NCI-H69 (cell line): ENCODE results near the gene TOGARAM2.

Experiments
- DNase-seq: peaks from one replicate; lab custom pipeline; 2025; lab: John Stamatoyannopoulos, UW

Gene TOGARAM2

GRCh38 chr2:29053670-29054400 lies 72.7 kb downstream of the TOGARAM2 start:
- peak; percentile 17 for DNase-seq

GRCh38 chr2:29054430-29054829 lies 73.3 kb downstream of the TOGARAM2 start:
- DNase-seq = no peak

GRCh38 chr2:29055601-29056000 lies 74.5 kb downstream of the TOGARAM2 start:
- no peak for DNase-seq

- no peak for DNase-seq
Measured at GRCh38 chr2:29056452-29056851, 75.4 kb downstream of the TOGARAM2 start.

GRCh38 chr2:29057006-29057405 lies 75.9 kb downstream of the TOGARAM2 start:
- DNase-seq = no peak

GRCh38 chr2:29059624-29060023 lies 78.5 kb downstream of the TOGARAM2 start:
- peak; percentile 13 for DNase-seq

- DNase-seq = no peak
Measured at GRCh38 chr2:29060441-29060840, 79.3 kb downstream of the TOGARAM2 start.

GRCh38 chr2:29061176-29061575 lies 80.1 kb downstream of the TOGARAM2 start:
- DNase-seq = no peak

- DNase-seq = peak; percentile 7
Measured at GRCh38 chr2:29061616-29062015, 80.5 kb downstream of the TOGARAM2 start.

- no peak for DNase-seq
Measured at GRCh38 chr2:29062371-29062770, 81.3 kb downstream of the TOGARAM2 start.

- DNase-seq = no peak
Measured at GRCh38 chr2:29063056-29063455, 82.0 kb downstream of the TOGARAM2 start.

- DNase-seq = peak; percentile 28
Measured at GRCh38 chr2:29063646-29064345, 82.7 kb downstream of the TOGARAM2 start.

GRCh38 chr2:29064346-29064715 lies 83.2 kb downstream of the TOGARAM2 start:
- no peak for DNase-seq

GRCh38 chr2:29064746-29065067 lies 83.6 kb downstream of the TOGARAM2 start:
- DNase-seq = no peak

- peak; percentile 9 for DNase-seq
Measured at GRCh38 chr2:29065068-29065811, 84.1 kb downstream of the TOGARAM2 start.

GRCh38 chr2:29066271-29066860 lies 85.3 kb downstream of the TOGARAM2 start:
- DNase-seq = no peak

GRCh38 chr2:29066997-29067605 lies 86.0 kb downstream of the TOGARAM2 start:
- DNase-seq = no peak

- peak; percentile 20 for DNase-seq
Measured at GRCh38 chr2:29068513-29068912, 87.4 kb downstream of the TOGARAM2 start.

GRCh38 chr2:29070526-29070925 lies 89.4 kb downstream of the TOGARAM2 start:
- no peak for DNase-seq

- no peak for DNase-seq
Measured at GRCh38 chr2:29071032-29071975, 90.2 kb downstream of the TOGARAM2 start.

GRCh38 chr2:29072251-29072650 lies 91.2 kb downstream of the TOGARAM2 start:
- DNase-seq = no peak
